Adrenal gland (tissue), 12 donors: ENCODE measurements around the gene CCDC6. TPM values are rescaled to one million over a fixed set of nuclear protein-coding genes. Genes with fewer than 3 reads are reported as not detected.

Source experiments
- DNase-seq, 7 donors: peaks; one replicate each; pipeline ENCODE4 v3.0.0-alpha.2; 2019 to 2020
- H3K27ac ChIP-seq, 5 donors: fragments of 200-600 bp; sonication (generic) in 4 of 5; 1 replicate in 3 of 5; 2 replicates in 2 of 5; pipeline versions ENCODE4 v1.5.1 to v1.8.0; 2016 to 2020; ENCODE audit warnings: mild to moderate bottlenecking in 1 of 5
- H3K27me3 ChIP-seq: fragments of 200-600 bp; 2 replicates; pipeline ENCODE4 v1.8.0; 2021
- H3K36me3 ChIP-seq, 2 donors: fragments of 200-600 bp; replicated peaks in 1 of 2; 1 replicate in 1 of 2; 2 replicates in 1 of 2; pipeline versions ENCODE4 v1.5.1 to v1.8.0; 2018 to 2022
- H3K4me1 ChIP-seq, 2 donors: fragments of 200-600 bp; replicated peaks in 1 of 2; 1 replicate in 1 of 2; 2 replicates in 1 of 2; pipeline versions ENCODE4 v1.5.1 to v1.8.0; 2018 to 2021
- H3K4me3 ChIP-seq, 4 donors: fragments of 200-600 bp; sonication (generic) in 3 of 4; one replicate each; pipeline ENCODE4 v1.5.1; 2016 to 2018
- H3K9me3 ChIP-seq, 3 donors: fragments of 200-600 bp; sonication (generic) in 1 of 3; replicated peaks in 1 of 3; 1 replicate in 2 of 3; 2 replicates in 1 of 3; pipeline versions ENCODE4 v1.5.1 to v1.8.0; 2016 to 2021
- CTCF ChIP-seq, 6 experiments: fragments of 450-650 bp in 4 of 6; fragments of 200-600 bp in 2 of 6; sonication (generic) in 1 of 6; IDR thresholded peaks; 1 replicate in 5 of 6; 2 replicates in 1 of 6; pipeline versions ENCODE4 v1.5.1 to v1.8.0; 2016 to 2021; ENCODE audit warnings: antibody characterized with exemption in 6 of 6, mild to moderate bottlenecking in 2 of 6, moderate library complexity in 1 of 6
- POLR2A ChIP-seq, 2 donors: fragments of 450-650 bp; IDR thresholded peaks; one replicate each; pipeline ENCODE4 v1.6.1; 2017; ENCODE audit warnings: antibody characterized with exemption in 2 of 2, mild to moderate bottlenecking in 2 of 2, moderate library complexity in 1 of 2
- WGBS, 4 donors: extraction: QIAGEN DNeasy Blood & Tissue Kit in 2 of 4; methylation state at CpG; one replicate each; pipeline versions ENCODE4 v1.1.5 to v1.1.7; 2013 to 2017; 5-methylcytosine and 5-hydroxymethylcytosine counted together
- intact Hi-C, 2 donors: fragments of 100-400 bp; cut with DNase I; formaldehyde crosslinking; loops; one replicate each; pipeline versions ENCODE4 v1.14.1 to v1.15.0; 2022 to 2023
- polyA plus RNA-seq, 3 donors: library from polyadenylated mRNA; stranded (reverse); fragments of 200-250 nt in 2 of 3; fragments of 350-450 nt in 1 of 3; fragmentation: Illumina TruSeq in 1 of 3; extraction: RNeasy Lipid Tissue Mini Kit (QIAGEN cat#74804) in 1 of 3; gene quantifications; one replicate each; pipeline ENCODE4 v1.2.3, GENCODE V29; 2013 to 2014
- total RNA-seq, 9 donors: library from RNA; depleted of rRNA in 4 of 9; stranded (reverse); fragments of >200 nt in 4 of 9; fragments of 120-200 nt in 1 of 9; fragmentation: NEBNext Ultra II Directional in 1 of 9; extraction: Animal tissue kit (Norgen Biotek cat#: 25700) in 1 of 9; gene quantifications; one replicate each; pipeline versions ENCODE4 v1.1.0 to v1.2.4, GENCODE V29; 2013 to 2023
- donor health status: healthy with polysubstance abuse.
- donor health status: Bipolar disorder and iron deficiency.
- donor health status: DM: yes; HTN: yes; CAD: no.
- donor health status: DM: no; HTN: no; CAD: no.
- donor health status: DM: no; HTN: no; CAD: no.
- donor health status: DM: yes; HTN: yes; CAD: no.

The CCDC6 gene
- total and polyA plus RNA-seq, 12 donors: 7.1 to 53.3 (median 32.9) TPM

- peak; percentile 32 to 63 (median 44) for DNase-seq
- no peaks in the 10 kb centered on the region for H3K9me3 ChIP-seq
- peak overlapping the region; percentile 80 to 99 (median 90) for H3K4me3 ChIP-seq
- peak overlapping the region in 3 of 5 donors; percentile 95 to 96 (median 96) for H3K27ac ChIP-seq
- intact Hi-C loops: no loop called here
- H3K36me3 ChIP-seq: no peaks in the 10 kb centered on the region
- 3 to 6% (median 4%) methylated on average over 10 to 23 of the region's 23 CpGs for WGBS, 4 donors
- TF ChIP-seq CTCF (IDR thresholded peaks at IDR 0.05) (no peak), POLR2A (IDR thresholded peaks at IDR 0.05) (peak in 1 of 2 donors; percentile 33)
- no peaks in the 10 kb centered on the region for H3K27me3 ChIP-seq
- H3K4me1 ChIP-seq: peaks cover 28 to 51% of the 10 kb centered on the region in 2 donors
These were observed 1.2 kb downstream of the CCDC6 start for GRCh38 chr10:59905066-59905730.

DNA sequence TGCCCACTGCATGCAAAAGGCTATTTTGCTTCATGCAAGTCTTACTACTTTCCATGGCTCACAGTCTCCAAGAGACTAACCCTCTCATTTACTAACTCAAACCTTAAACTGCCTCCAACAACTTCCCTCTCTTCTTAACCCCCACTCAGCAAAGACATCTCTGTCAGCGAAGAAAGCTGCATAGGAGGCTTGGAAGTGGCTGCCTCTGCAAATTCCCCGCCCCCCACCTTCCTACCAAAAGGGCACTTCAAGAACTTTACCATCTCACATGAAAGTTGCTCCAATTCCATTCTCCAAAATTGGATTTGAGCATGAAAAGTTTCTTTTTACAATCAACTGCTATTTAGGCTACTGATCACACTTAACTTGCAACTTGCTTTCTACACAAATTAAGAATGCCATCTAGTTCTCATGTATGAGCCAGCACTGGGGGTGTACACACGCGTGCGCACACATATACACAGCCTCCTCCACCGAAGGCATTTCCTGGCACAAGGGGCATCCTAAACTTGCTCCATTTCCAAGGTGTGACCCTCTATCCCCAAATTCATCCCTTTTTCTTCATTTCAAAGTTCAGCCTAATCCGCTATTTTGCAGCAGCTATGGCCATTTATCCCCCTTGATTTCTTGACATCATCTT lies 1.8 kb downstream of the CCDC6 start:
- Histone ChIP-seq H3K4me3 (peak overlapping the region in 1 of 4 donors; percentile 83), H3K9me3 (no peaks in the 10 kb centered on the region), H3K27ac (peak overlapping the region in 2 of 5 donors; percentile 2 to 96), H3K4me1 (peaks cover 28 to 51% of the 10 kb centered on the region in 2 donors), H3K27me3 (no peaks in the 10 kb centered on the region), H3K36me3 (no peaks in the 10 kb centered on the region)
- TF ChIP-seq POLR2A (IDR thresholded peaks at IDR 0.05) (no peak), CTCF (IDR thresholded peaks at IDR 0.05) (no peak)
- no peak for DNase-seq
- intact Hi-C loops: no loop called here
- 70 to 73% (median 71%) methylated on average over 7 of the region's 7 CpGs for WGBS, 4 donors

DNA sequence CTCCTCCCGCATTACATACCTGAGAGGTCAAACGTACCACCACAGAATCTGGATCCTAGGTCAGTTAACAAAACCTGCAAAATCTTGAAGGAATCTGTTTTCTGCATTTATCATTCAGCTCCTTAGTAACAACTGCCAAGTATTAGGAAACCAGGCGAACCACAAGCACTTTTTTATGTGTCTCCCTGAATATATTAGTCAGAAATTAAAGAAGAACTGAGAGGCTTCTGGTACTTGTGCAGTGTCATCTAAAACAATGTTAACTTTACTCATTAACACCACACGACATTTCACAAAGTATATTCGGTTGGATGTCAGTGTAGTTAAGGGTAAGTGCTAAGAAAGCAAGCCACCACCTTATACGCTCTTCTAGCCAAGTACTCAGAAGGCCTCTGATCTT lies 2.5 kb downstream of the CCDC6 start:
- Histone ChIP-seq H3K4me1 (peaks cover 28 to 54% of the 10 kb centered on the region in 2 donors), H3K4me3 (peak overlapping the region in 1 of 4 donors; percentile 83), H3K9me3 (no peaks in the 10 kb centered on the region), H3K36me3 (no peaks in the 10 kb centered on the region), H3K27me3 (no peaks in the 10 kb centered on the region), H3K27ac (peak overlapping the region in 2 of 5 donors; percentile 24 to 96)
- intact Hi-C loops: no loop called here
- 50 to 71% (median 55%) methylated on average over 6 of the region's 6 CpGs for WGBS, 4 donors
- DNase-seq: no peak
- no peak for TF ChIP-seq CTCF (IDR thresholded peaks at IDR 0.05)
- no peak for TF ChIP-seq POLR2A (IDR thresholded peaks at IDR 0.05)

- 87 to 92% (median 90%) methylated on average over 4 of the region's 4 CpGs for WGBS, 4 donors
- H3K4me1 ChIP-seq: peaks cover 15 to 48% of the 10 kb centered on the region in 2 donors
- intact Hi-C loops: no loop called here
- no peak overlapping the region for H3K27ac ChIP-seq
- no peak for DNase-seq
- H3K27me3 ChIP-seq: no peaks in the 10 kb centered on the region
- TF ChIP-seq CTCF (IDR thresholded peaks at IDR 0.05) (no peak), POLR2A (IDR thresholded peaks at IDR 0.05) (no peak)
- no peaks in the 10 kb centered on the region for H3K9me3 ChIP-seq
- no peaks in the 10 kb centered on the region for H3K36me3 ChIP-seq
- H3K4me3 ChIP-seq: no peak overlapping the region
These were observed 4.3 kb downstream of the CCDC6 start for GRCh38 chr10:59902016-59902415.
